Fibroblast of pulmonary artery (primary cell): Measurements from ENCODE around the gene GSTK1.

Experiments
- DNase-seq: peaks from one replicate; pipeline ENCODE4 v3.0.0-alpha.2; 2010; ENCODE audit warnings: low read depth
- H3K4me3 ChIP-seq: replicated peaks from 2 replicates; pipeline ENCODE4 v1.5.1; 2011; ENCODE audit warnings: low read depth, mild to moderate bottlenecking, control low read depth, low read length, moderate library complexity
- CTCF ChIP-seq: IDR thresholded peaks from 2 replicates; pipeline ENCODE4 v1.5.1; 2011; ENCODE audit warnings: mild to moderate bottlenecking, control low read depth, low read length, inconsistent platforms; ENCODE audit errors: missing control alignments

The GSTK1 gene

GRCh38 chr7:143281529-143281928 is 18.3 kb downstream of the GSTK1 start:
- DNase-seq: no peak
- TF ChIP-seq CTCF: no peak
- no peak overlapping the region for H3K4me3 ChIP-seq

GRCh38 chr7:143282124-143282523 is 18.9 kb downstream of the GSTK1 start:
- no peak for TF ChIP-seq CTCF
- DNase-seq: no peak
- H3K4me3 ChIP-seq: no peak overlapping the region

DNA sequence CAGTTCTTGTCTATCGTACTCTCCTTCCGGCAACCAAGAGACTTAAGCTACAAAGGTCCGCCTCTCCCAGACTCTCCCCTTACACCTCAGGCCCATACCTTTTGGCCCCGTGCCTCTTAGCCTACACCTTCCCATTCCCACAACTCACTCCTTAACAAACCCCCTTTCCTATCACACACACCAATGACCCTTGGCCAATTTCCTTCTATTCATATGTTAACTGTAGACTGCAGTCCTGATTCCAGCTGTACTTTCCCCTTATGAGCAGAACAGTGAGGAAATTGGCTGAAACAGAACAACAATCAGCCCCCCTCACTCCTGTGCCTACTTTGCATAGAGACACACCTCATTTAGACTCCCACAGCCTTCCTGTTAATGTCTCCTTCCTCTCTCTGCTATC is 20.1 kb downstream of the GSTK1 start:
- TF ChIP-seq CTCF: no peak
- H3K4me3 ChIP-seq: no peak overlapping the region
- no peak for DNase-seq

DNA sequence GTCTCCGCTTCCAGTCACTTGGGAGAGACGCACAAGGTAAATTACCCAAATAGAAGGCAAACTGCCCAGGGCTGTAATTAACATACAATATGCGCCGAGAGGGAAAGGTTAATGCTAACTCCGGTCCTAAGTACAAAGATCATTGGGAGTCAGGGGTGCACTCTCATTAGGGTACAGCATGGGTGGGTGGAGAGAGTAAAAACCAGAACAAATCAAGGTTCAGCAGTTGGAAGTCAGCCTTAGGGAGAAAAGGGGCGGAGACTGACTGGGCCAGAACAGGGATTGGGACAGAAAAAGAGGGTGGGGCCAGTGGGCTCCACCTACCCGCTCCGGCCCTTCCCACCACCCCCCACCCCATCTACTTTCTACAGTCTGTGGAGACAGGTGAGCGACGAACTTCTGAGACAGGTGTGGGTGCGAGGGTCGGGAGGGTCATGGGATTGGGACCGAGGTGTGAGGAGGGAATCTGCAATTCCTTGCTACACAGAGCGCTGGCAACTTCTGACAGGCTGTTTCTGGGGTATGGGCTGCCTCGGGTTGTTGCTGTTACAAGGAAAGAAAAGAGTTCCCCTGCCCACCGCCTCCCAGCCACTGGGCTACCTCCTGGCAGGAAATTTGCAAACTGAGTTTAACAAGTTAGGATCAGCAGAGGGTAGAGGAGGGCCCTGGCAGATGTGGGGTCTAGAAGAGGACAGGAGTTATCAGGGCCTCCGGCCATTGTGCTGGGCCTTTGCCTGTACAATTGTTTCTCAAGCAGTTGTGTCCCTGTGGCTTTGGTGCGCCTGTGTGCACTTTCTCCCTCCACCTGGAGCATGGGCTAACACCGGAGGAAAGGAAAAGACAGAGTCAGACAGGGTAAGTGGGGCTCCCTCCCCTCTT is 21.6 kb downstream of the GSTK1 start, which contains the start of gene TMEM139:
TMEM139 (plus strand) TSS at position 368 of the 879 bp plus-strand sequence. CDS start 1,000 bp downstream, outside the sequence.
- no peak within 1 kb of the TSS for H3K4me3 ChIP-seq
- no peak for TF ChIP-seq CTCF
- no peak for DNase-seq

DNA sequence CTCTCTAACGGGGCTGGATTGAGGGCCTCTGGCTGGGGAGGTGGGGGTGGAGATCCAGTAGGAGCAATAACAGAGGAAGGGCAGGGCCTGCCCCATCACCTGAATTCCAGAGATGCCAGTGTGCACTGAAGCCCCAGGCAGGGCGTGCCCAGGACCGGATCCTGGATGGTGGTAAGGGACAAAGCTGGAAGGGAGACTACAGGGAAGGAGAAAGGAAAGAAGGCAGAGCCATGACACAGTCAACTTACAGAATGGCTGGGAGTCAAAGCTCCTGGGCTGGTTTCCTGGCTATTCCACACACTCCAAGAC is 22.2 kb downstream of the GSTK1 start:
- DNase-seq: no peak
- no peak for TF ChIP-seq CTCF
- no peak overlapping the region for H3K4me3 ChIP-seq

DNA sequence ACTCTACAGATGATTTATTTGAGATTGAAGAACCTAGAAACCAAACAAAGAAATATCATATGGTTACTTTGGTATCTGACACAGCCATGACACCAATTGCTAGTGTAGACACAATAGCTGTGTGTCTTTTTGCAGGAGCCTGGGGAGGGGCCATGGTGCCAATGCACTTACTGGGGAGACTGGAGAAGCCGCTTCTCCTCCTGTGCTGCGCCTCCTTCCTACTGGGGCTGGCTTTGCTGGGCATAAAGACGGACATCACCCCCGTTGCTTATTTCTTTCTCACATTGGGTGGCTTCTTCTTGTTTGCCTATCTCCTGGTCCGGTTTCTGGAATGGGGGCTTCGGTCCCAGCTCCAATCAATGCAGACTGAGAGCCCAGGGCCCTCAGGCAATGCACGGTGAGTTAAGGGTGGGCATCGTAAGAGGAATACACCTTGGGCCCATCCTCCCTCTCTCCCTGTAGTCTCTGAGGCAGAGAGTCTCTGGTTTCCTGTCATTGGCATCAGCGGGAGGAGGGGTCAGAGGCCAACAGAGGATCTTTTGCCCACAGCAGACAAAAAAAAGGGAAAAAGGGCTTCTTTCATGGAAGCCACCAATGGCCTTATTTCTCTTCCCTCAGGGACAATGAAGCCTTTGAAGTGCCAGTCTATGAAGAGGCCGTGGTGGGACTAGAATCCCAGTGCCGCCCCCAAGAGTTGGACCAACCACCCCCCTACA is 22.7 kb downstream of the GSTK1 start:
- DNase-seq: no peak
- TF ChIP-seq CTCF: no peak
- no peak overlapping the region for H3K4me3 ChIP-seq
